HEK293 (cell line): ENCODE data around the gene TMEM134.

Experiments used
- BCL11A ChIP-seq: fragments of 450-650 bp; formaldehyde crosslinking; IDR thresholded peaks from 2 replicates; pipeline ENCODE4 v1.5.1; 2016; ENCODE audit warnings: low read depth, missing biosample characterization, missing genetic modification characterization
- GLI2 ChIP-seq: fragments of 450-650 bp; formaldehyde crosslinking; IDR thresholded peaks from 2 replicates; pipeline ENCODE4; 2017; ENCODE audit warnings: missing biosample characterization, missing genetic modification characterization, low read depth, borderline replicate concordance
- KLF7 ChIP-seq: fragments of 450-650 bp; formaldehyde crosslinking; IDR thresholded peaks from 2 replicates; pipeline ENCODE4 v1.5.1; 2016; ENCODE audit warnings: missing biosample characterization, missing genetic modification characterization, borderline replicate concordance
- PATZ1 ChIP-seq: fragments of 450-650 bp; formaldehyde crosslinking; IDR thresholded peaks from 2 replicates; pipeline ENCODE4 v1.5.1; 2016; ENCODE audit warnings: missing biosample characterization, missing genetic modification characterization
- SALL2 ChIP-seq: fragments of 450-650 bp; formaldehyde crosslinking; IDR thresholded peaks from 2 replicates; pipeline ENCODE4 v1.5.0; 2017; ENCODE audit warnings: missing biosample characterization, mild to moderate bottlenecking, missing genetic modification characterization, borderline replicate concordance
- SETDB1 ChIP-seq: IDR thresholded peaks from one replicate; pipeline ENCODE4 v1.6.1; 2017; ENCODE audit warnings: mild to moderate bottlenecking, low read length, moderate library complexity, mixed read lengths; ENCODE audit not compliant: insufficient read length
- SP3 ChIP-seq: fragments of 450-650 bp; formaldehyde crosslinking; IDR thresholded peaks from 2 replicates; pipeline ENCODE4 v1.5.1; 2016; ENCODE audit warnings: missing biosample characterization, missing genetic modification characterization
- SP7 ChIP-seq: fragments of 450-650 bp; formaldehyde crosslinking; IDR thresholded peaks from 2 replicates; pipeline ENCODE4 v1.5.1; 2016; ENCODE audit warnings: missing biosample characterization, missing genetic modification characterization
- YY2 ChIP-seq: fragments of 450-650 bp; formaldehyde crosslinking; IDR thresholded peaks from 2 replicates; pipeline ENCODE4 v1.5.1; 2016; ENCODE audit warnings: missing biosample characterization, missing genetic modification characterization
- ZBTB8A ChIP-seq: fragments of 450-650 bp; formaldehyde crosslinking; IDR thresholded peaks from 2 replicates; pipeline ENCODE4 v1.5.1; 2016; ENCODE audit warnings: missing biosample characterization, missing genetic modification characterization
- ZFP69B ChIP-seq: fragments of 450-650 bp; formaldehyde crosslinking; IDR thresholded peaks from 2 replicates; pipeline ENCODE4 v1.5.1; 2016; ENCODE audit warnings: missing biosample characterization, missing genetic modification characterization
- ZNF24 ChIP-seq: fragments of 450-650 bp; formaldehyde crosslinking; IDR thresholded peaks from 2 replicates; pipeline ENCODE4 v1.5.1; 2016; ENCODE audit warnings: missing biosample characterization, missing genetic modification characterization
- ZNF341 ChIP-seq: fragments of 450-650 bp; formaldehyde crosslinking; IDR thresholded peaks from 2 replicates; pipeline ENCODE4; 2016; ENCODE audit warnings: low read depth, missing biosample characterization, missing genetic modification characterization
- ZNF600 ChIP-seq: fragments of 450-650 bp; formaldehyde crosslinking; IDR thresholded peaks from 2 replicates; pipeline ENCODE4 v1.5.1; 2016; ENCODE audit warnings: missing biosample characterization, missing genetic modification characterization
- ZNF610 ChIP-seq: fragments of 450-650 bp; formaldehyde crosslinking; IDR thresholded peaks from 2 replicates; pipeline ENCODE4 v1.5.1; 2016; ENCODE audit warnings: missing biosample characterization, missing genetic modification characterization, borderline replicate concordance
- ZNF626 ChIP-seq: fragments of 450-650 bp; sonication (Bioruptor Pico); formaldehyde crosslinking; IDR thresholded peaks from 2 replicates; pipeline ENCODE4 v1.5.1; 2018; ENCODE audit warnings: missing biosample characterization, missing genetic modification characterization, inconsistent platforms
- ZNF670 ChIP-seq: fragments of 450-650 bp; formaldehyde crosslinking; IDR thresholded peaks from 2 replicates; pipeline ENCODE4 v1.5.1; 2016; ENCODE audit warnings: missing biosample characterization, missing genetic modification characterization, low read depth
- ZNF692 ChIP-seq: fragments of 450-650 bp; formaldehyde crosslinking; IDR thresholded peaks from 2 replicates; pipeline ENCODE4 v1.5.1; 2016; ENCODE audit warnings: missing biosample characterization, missing genetic modification characterization
- ZNF785 ChIP-seq: fragments of 450-650 bp; formaldehyde crosslinking; IDR thresholded peaks from 2 replicates; pipeline ENCODE4 v1.5.1; 2016; ENCODE audit warnings: missing biosample characterization, missing genetic modification characterization
- ZNF791 ChIP-seq: fragments of 450-650 bp; formaldehyde crosslinking; IDR thresholded peaks from 2 replicates; pipeline ENCODE4 v1.5.1; 2016; ENCODE audit warnings: missing biosample characterization, missing genetic modification characterization
- ZNF843 ChIP-seq: fragments of 450-650 bp; formaldehyde crosslinking; IDR thresholded peaks from 2 replicates; pipeline ENCODE4 v1.5.1; 2016; ENCODE audit warnings: missing biosample characterization, missing genetic modification characterization
- ZSCAN4 ChIP-seq: fragments of 450-650 bp; formaldehyde crosslinking; IDR thresholded peaks from 2 replicates; pipeline ENCODE4 v1.5.1; 2017; ENCODE audit warnings: missing biosample characterization, missing genetic modification characterization
- ZXDB ChIP-seq: fragments of 450-650 bp; formaldehyde crosslinking; IDR thresholded peaks from 2 replicates; pipeline ENCODE4 v1.5.1; 2016; ENCODE audit warnings: missing biosample characterization, missing genetic modification characterization
- TF ChIP-seq, protein P1 (sequence below): fragments of 450-650 bp; formaldehyde crosslinking; optimal IDR thresholded peaks from 2 replicates; pipeline ENCODE3; 2016; ENCODE audit warnings: missing biosample characterization, mild to moderate bottlenecking, missing genetic modification characterization
- TF ChIP-seq, protein P2 (sequence below): fragments of 450-650 bp; formaldehyde crosslinking; conservative IDR thresholded peaks from 2 replicates; pipeline ENCODE4 v1.5.1; 2016; ENCODE audit warnings: low read depth, missing biosample characterization, missing genetic modification characterization
- TF ChIP-seq, protein P3 (sequence below): fragments of 450-650 bp; formaldehyde crosslinking; IDR thresholded peaks from 2 replicates; pipeline ENCODE4 v1.5.1; 2016; ENCODE audit warnings: missing biosample characterization, missing genetic modification characterization

The TMEM134 gene

GRCh38 chr11:67482827-67483798 lies 14.1 kb upstream of the TMEM134 start, which contains the start of gene AIP (continued):
- TF ChIP-seq, protein P1, sequence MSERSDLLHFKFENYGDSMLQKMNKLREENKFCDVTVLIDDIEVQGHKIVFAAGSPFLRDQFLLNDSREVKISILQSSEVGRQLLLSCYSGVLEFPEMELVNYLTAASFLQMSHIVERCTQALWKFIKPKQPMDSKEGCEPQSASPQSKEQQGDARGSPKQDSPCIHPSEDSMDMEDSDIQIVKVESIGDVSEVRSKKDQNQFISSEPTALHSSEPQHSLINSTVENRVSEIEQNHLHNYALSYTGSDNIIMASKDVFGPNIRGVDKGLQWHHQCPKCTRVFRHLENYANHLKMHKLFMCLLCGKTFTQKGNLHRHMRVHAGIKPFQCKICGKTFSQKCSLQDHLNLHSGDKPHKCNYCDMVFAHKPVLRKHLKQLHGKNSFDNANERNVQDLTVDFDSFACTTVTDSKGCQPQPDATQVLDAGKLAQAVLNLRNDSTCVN (tag by site-specific recombination) = peak; percentile 64
- TF ChIP-seq ZNF791 (no peak), BCL11A (tag by site-specific recombination) (no peak), KLF7 (no peak), ZNF843 (0 out of 2 replicates have a peak, but pooled peaks have one; percentile 16), PATZ1 (tag by site-specific recombination) (peak; percentile 25; the same call in 1 of the 2 replicates), ZBTB8A (peak; percentile 34; the same call in 1 of the 2 replicates), ZSCAN4 (no peak), ZNF600 (tag by site-specific recombination) (no peak), ZFP69B (tag by site-specific recombination) (peak; percentile 86), YY2 (tag by site-specific recombination) (peak; percentile 87), ZXDB (peak; percentile 85), ZNF341 (tag by site-specific recombination) (0 out of 2 replicates have a peak, but pooled peaks have one; percentile 8), ZNF670 (tag by site-specific recombination) (no peak), ZNF785 (tag by site-specific recombination) (no peak), GLI2 (tag by site-specific recombination) (no peak), SETDB1 (peak; percentile 91), ZNF692 (peak; percentile 94), SP7 (peak; percentile 73), ZNF626 (tag by site-specific recombination) (no peak), ZNF610 (tag by site-specific recombination) (peak; percentile 79; the same call in 1 of the 2 replicates), ZNF24 (tag by site-specific recombination) (no peak), SALL2 (tag by site-specific recombination) (no peak), SP3 (peak; percentile 94)
- TF ChIP-seq, protein P2, sequence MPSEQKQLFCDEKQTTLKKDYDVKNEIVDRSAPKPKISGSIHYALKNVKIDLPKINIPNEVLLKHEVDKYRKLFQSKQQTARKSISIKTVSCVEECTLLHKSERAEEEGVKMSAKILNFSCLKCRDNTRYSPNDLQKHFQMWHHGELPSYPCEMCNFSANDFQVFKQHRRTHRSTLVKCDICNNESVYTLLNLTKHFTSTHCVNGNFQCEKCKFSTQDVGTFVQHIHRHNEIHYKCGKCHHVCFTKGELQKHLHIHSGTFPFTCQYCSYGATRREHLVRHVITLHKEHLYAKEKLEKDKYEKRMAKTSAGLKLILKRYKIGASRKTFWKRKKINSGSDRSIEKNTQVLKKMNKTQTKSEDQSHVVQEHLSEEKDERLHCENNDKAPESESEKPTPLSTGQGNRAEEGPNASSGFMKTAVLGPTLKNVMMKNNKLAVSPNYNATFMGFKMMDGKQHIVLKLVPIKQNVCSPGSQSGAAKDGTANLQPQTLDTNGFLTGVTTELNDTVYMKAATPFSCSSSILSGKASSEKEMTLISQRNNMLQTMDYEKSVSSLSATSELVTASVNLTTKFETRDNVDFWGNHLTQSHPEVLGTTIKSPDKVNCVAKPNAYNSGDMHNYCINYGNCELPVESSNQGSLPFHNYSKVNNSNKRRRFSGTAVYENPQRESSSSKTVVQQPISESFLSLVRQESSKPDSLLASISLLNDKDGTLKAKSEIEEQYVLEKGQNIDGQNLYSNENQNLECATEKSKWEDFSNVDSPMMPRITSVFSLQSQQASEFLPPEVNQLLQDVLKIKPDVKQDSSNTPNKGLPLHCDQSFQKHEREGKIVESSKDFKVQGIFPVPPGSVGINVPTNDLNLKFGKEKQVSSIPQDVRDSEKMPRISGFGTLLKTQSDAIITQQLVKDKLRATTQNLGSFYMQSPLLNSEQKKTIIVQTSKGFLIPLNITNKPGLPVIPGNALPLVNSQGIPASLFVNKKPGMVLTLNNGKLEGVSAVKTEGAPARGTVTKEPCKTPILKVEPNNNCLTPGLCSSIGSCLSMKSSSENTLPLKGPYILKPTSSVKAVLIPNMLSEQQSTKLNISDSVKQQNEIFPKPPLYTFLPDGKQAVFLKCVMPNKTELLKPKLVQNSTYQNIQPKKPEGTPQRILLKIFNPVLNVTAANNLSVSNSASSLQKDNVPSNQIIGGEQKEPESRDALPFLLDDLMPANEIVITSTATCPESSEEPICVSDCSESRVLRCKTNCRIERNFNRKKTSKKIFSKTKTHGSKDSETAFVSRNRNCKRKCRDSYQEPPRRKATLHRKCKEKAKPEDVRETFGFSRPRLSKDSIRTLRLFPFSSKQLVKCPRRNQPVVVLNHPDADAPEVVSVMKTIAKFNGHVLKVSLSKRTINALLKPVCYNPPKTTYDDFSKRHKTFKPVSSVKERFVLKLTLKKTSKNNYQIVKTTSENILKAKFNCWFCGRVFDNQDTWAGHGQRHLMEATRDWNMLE = peak; percentile 26; the same call in 1 of the 2 replicates
- TF ChIP-seq, protein P3, sequence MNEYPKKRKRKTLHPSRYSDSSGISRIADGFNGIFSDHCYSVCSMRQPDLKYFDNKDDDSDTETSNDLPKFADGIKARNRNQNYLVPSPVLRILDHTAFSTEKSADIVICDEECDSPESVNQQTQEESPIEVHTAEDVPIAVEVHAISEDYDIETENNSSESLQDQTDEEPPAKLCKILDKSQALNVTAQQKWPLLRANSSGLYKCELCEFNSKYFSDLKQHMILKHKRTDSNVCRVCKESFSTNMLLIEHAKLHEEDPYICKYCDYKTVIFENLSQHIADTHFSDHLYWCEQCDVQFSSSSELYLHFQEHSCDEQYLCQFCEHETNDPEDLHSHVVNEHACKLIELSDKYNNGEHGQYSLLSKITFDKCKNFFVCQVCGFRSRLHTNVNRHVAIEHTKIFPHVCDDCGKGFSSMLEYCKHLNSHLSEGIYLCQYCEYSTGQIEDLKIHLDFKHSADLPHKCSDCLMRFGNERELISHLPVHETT (tag by site-specific recombination) = peak; percentile 43; the same call in 1 of the 2 replicates
